ENCODE measurements around the gene PPP1R26. TPM values are rescaled to one million over a fixed set of nuclear protein-coding genes. Genes with fewer than 3 reads are reported as not detected.
A peak's percentile ranks its signal among the peaks of the same experiment; 100 is the strongest.

Gene PPP1R26
- total RNA-seq, 2 experiments from 2014 or later, result 3.5 to 4.9 TPM

DNA sequence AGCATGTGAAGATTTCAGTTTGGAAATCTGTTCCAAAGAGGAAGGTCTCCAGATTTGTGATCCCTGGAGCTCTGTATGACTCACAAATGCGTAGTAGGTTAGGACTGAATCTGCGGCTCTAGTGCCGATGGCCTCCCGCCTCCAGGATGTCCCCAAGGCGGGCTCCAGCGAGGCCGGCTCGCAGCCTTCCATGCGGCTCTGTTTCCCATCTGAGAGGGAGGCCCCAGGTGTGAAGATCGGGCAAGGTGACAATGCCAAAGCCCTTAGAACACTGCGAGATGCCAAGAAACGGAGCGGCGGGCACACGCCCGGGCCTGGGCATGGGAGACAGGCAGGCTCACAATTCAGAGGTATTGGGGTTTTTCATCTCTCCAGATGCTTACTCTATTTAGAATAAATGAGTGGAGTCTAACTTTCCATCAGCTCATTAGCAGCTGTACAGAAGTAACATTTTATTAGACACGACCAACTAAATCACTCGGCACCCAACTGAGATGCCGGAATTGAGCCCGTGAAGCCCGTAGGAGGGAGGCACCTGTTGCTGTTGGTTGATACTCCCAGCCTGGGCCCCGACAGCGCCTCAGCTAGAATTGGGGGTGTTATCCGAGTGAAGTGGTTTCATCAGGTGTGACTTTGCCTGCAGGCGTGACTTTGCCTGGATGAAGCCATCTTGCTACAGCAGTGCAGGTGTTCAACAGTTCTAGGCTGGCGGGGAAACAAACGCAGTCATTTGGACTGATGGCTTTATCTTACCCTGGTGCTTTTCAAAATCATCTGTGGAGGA lies 13.5 kb downstream of the PPP1R26 start:
- Mint-ChIP-seq H3K4me3 (no peak overlapping the region), H3K27ac (no peak overlapping the region), H3K4me1 (ENCODE audit: low read depth) (no peaks in the 10 kb centered on the region), H3K36me3 (no peaks in the 10 kb centered on the region), H3K9me3 (no peaks in the 10 kb centered on the region), H3K27me3 (peaks cover 8% of the 10 kb centered on the region)
- no peak for DNase-seq
- intact Hi-C loops (cut with micrococcal nuclease), result no loop called here
- POLR2A ChIA-PET, result no interaction called here
- CTCF ChIA-PET, result no interaction called here

DNA sequence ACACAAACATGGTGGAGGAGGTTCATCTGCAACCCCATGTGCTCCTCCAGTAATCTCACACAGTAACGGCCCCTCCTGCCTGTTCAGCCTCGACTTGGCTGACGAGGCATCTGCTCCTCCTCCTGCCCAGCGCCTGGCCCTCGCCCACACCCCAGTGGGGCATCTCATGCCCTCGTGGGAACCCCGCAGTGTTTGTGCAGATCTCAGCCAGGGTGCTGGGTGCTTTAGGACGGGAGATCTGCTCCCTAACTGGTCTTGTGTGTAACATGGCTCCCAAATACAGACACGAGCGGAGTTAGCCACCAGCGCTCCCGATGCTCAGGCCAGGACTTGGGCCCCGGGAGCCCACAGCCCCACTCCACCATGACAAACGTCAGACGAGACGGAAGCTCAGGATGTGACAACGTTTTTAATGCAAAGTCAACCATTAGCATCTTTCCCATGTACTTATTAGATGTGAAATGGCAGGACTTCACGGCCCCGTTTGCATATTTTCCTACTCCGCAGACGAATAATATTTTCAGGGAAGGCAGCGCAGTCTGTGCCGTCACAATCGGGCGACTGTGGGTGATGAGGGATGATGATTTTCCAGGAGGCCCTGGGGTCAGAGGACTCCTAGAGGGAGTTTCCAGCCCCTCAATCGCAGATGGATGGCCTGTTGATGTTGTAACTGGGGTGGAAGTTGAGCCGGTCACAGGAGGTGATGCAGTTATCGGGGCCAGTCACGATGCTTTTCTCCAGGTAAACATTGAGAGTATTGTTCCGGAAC lies 15.4 kb downstream of the PPP1R26 start:
- intact Hi-C loops (cut with micrococcal nuclease), result no loop called here
- Mint-ChIP-seq H3K9me3 (no peaks in the 10 kb centered on the region), H3K27ac (no peak overlapping the region), H3K4me1 (ENCODE audit: low read depth) (no peaks in the 10 kb centered on the region), H3K36me3 (no peaks in the 10 kb centered on the region), H3K4me3 (no peak overlapping the region), H3K27me3 (peaks cover 14% of the 10 kb centered on the region)
- CTCF ChIA-PET, result no interaction called here
- POLR2A ChIA-PET, result no interaction called here
- DNase-seq, result no peak

DNA sequence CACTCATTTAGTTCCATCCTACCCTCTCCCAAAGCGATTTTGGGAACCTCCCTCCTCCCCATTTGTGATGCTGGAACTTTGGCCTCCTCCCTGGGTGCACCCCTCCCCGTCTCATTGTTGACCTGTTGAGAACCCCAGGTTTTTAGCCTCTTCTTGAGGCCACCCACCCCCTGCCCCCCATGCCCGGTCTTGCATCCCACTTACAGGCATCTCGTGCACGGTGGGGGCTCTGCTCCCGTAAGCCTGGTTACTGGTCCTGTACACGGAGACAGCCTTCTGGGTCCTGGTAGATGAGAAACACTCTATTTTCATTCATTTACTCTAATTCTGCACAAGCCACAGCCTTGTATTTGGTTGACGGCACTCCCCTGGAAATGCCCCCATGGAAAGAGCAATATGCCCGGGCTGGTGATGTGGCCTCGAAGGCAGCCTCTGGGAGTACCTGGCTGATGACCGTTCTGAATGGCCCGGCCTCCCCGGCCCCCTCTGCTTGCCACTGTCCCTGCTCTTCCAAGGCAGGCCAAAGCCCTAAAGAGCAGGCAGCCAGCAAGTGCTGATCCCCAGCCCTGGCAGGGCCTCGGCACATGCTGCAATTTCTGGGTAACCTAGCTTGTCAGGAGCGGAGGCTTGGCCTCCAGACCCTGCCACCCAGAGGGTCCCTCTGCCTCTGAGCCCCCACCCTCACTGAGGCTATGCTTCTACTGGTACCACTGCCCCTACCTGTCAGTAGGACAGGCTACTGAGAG lies 19.0 kb downstream of the PPP1R26 start:
- no peak for DNase-seq
- Mint-ChIP-seq H3K4me1 (ENCODE audit: low read depth) (peaks cover 14% of the 10 kb centered on the region), H3K27ac (no peak overlapping the region), H3K27me3 (peaks cover 14% of the 10 kb centered on the region), H3K4me3 (no peak overlapping the region), H3K9me3 (no peaks in the 10 kb centered on the region), H3K36me3 (peaks cover 17% of the 10 kb centered on the region)
- POLR2A ChIA-PET, result no interaction called here
- intact Hi-C loops (cut with micrococcal nuclease), result loop anchor here (1.0 kb wide), 1 partner anchor 29 kb away; no protein-coding TSS in a partner anchor
- CTCF ChIA-PET, result interaction anchor here (0.6 kb wide), 1 partner anchor 38 kb away, joined by 4 read pairs; no protein-coding TSS in a partner anchor

DNA sequence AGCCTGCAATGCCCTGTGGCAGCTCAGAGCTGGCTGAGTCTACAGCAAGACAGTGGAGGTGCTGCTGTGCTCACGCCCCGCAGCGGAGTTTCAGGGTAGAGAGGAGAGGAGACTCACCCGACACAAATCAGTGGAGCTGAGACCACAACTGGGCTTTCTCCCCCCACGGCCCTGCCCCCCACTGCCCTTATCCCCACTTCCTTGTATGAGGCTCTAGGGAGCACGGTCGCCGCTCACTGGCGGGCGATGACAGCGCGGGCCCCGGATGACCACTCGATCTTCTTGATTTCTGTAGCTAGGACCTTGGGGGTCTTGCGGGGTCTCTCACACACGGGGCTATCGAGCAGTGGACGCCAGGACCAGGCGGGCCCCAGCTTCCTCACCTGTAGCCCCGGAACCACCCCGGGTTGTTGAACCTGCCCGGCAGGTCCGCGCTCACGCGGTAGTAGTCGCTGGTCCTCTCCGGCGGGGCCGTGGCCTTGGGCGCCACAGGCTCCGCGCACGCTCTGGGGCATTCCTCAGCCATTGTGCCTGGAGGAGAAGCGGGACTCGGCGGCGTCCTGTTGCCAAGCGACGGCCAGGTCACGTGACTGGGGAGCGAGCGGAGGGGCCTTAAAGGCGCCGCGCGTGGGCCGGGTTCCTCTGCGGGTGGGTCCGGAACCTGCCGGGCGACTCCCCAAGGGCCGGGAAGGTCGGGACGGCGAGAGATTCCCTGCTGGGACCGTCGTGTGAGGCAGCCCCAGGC lies 19.9 kb downstream of the PPP1R26 start:
- H3K9me3 Mint-ChIP-seq, result no peaks in the 10 kb centered on the region
- peaks cover 24% of the 10 kb centered on the region for H3K36me3 Mint-ChIP-seq
- ChIA-PET POLR2A (no interaction called here), CTCF (interaction anchor here (0.6 to 1.4 kb wide), 4 partner anchors 11 to 462 kb away, joined by 3 to 4 read pairs (median 3); no protein-coding TSS in a partner anchor)
- intact Hi-C loops (cut with micrococcal nuclease), result loop anchor here (1.0 kb wide), 1 partner anchor 30 kb away; no protein-coding TSS in a partner anchor
- H3K27me3 Mint-ChIP-seq, result peaks cover 14% of the 10 kb centered on the region
- H3K4me1 Mint-ChIP-seq (ENCODE audit: low read depth), result peaks cover 14% of the 10 kb centered on the region
- no peak overlapping the region for H3K27ac Mint-ChIP-seq
- peak overlapping the region; percentile 83 for H3K4me3 Mint-ChIP-seq
- peak; percentile 90 for DNase-seq

DNA sequence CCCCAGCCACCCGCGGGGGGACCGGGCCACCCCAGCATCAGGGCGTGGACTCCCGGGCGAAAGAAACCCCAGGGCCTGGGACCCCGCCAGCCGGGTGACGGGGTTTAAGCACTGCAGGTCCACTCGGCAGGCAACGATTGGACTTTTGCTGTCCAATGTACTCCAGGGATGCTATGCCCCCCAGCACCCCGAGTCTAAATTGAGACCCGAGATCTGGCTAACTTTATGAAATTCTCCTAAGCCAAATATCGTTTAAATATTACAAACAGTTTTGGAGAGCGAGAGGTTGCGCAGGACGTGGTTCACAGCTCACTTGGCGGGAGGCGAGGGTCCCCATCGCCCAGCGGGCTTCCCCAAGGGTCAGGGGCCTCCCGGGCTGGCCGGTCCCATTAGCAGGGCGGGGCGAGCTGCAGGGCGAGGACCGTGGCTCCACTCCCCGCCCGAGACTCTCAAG lies 20.5 kb downstream of the PPP1R26 start:
- no peak for DNase-seq
- ChIA-PET POLR2A (no interaction called here), CTCF (interaction anchor here (0.6 to 1.4 kb wide), 4 partner anchors 12 to 461 kb away, joined by 3 to 4 read pairs (median 3); no protein-coding TSS in a partner anchor)
- peaks cover 27% of the 10 kb centered on the region for H3K36me3 Mint-ChIP-seq
- H3K4me3 Mint-ChIP-seq, result peak overlapping the region; percentile 83
- H3K27me3 Mint-ChIP-seq, result peaks cover 10% of the 10 kb centered on the region
- H3K4me1 Mint-ChIP-seq (ENCODE audit: low read depth), result peaks cover 17% of the 10 kb centered on the region
- intact Hi-C loops (cut with micrococcal nuclease), result no loop called here
- no peaks in the 10 kb centered on the region for H3K9me3 Mint-ChIP-seq
- H3K27ac Mint-ChIP-seq, result no peak overlapping the region

DNA sequence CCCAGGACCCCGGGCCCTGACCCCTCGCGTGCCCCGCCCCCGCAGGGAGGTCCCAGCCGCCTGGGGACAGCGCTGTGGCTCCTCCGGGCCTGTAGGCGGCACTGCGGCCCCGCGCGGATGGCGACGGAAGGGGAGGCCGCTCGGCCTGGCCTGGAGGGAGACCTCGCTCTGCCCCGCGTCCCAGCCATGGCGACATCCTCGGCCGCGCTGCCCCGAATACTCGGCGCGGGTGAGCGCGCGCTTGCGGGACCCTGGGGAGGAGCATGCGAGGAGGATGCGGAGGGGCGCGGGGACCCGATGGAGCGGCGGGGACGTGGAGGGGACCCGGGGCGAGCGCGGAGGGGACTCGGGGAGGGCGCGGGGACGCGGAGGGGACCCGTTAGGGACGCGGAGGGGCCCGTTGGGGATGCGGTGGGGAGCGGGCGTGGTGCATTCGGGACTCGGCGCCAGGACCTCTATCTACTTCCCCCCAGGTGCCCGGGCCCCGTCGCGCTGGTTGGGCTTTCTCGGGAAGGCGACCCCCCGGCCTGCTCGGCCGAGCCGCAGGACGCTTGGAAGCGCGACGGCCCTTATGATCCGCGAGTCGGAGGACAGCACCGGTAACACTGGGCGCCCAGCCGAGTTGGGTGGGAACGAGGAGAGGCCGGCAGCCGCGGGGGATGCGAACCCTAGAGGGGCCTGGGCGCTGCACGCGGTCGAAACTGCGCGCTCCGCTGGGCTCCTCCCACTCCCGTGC lies 21.1 kb downstream of the PPP1R26 start, which contains the start of gene MRPS2:
MRPS2 (plus strand) TSS at position 158 of the 736 bp plus-strand sequence; CDS start at position 187, 29 bp downstream.
- Mint-ChIP-seq H3K27ac (peak within 1 kb of the TSS; percentile 77), H3K27me3 (peaks cover 10% of the 10 kb centered on the region), H3K4me1 (ENCODE audit: low read depth) (peaks cover 17% of the 10 kb centered on the region), H3K9me3 (no peaks in the 10 kb centered on the region), H3K4me3 (peak within 1 kb of the TSS; percentile 83), H3K36me3 (peaks cover 30% of the 10 kb centered on the region)
- ChIA-PET POLR2A (no interaction called here), CTCF (interaction anchor here (0.7 to 1.4 kb wide), 3 partner anchors 13 to 461 kb away, joined by 3 to 4 read pairs (median 3); no protein-coding TSS in a partner anchor)
- intact Hi-C loops (cut with micrococcal nuclease), result no loop called here
- DNase-seq, result peak; percentile 90

DNA sequence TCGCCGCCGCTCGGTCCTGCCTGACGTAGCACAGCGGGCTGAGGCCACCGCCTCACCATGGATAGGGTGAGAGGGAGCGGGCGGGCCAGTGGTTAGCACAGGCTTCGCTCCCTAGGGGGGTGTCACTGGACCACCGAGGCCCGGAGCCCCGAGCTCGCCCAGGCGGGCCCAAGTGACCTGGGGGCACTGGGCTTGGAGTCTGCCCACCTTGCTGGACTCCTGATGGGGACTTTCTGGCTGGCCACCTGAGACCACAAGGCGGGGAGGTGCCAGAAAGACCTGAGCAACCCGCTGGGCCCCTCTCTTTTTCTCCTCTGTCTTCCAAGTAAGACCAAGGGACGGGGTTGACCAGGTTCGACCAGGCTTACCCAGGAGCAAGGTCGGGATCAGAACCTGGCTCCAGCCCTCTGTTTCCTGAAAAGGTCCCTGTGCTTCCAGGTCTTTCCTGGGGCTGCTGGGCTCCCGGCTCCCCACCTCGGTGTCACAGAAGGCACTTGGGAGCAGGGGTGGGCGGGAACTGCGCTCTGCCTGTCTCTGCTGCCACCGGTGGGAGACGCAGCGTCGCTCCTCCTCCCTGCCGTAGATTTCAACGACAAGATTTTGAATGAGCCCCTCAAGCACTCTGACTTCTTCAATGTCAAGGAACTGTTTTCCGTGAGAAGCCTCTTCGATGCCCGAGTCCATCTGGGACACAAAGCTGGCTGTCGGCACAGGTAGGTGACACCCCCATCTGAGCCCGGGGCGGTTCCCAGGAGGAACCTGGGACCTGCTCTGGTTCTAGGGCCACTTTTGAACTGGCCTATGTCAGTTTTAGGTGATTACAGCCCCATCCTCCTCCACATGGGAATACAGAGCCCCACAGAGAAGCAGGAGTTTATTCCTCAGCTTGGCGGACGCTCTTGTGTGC lies 21.9 kb downstream of the PPP1R26 start:
- no peaks in the 10 kb centered on the region for H3K9me3 Mint-ChIP-seq
- POLR2A ChIA-PET, result interaction anchor here (0.6 kb wide), 1 partner anchor 424 kb away, joined by 3 read pairs; no protein-coding TSS in a partner anchor
- H3K36me3 Mint-ChIP-seq, result peaks cover 30% of the 10 kb centered on the region
- peaks cover 17% of the 10 kb centered on the region for H3K4me1 Mint-ChIP-seq (ENCODE audit: low read depth)
- peak overlapping the region; percentile 38 for H3K27ac Mint-ChIP-seq
- DNase-seq, result no peak
- H3K27me3 Mint-ChIP-seq, result peaks cover 10% of the 10 kb centered on the region
- CTCF ChIA-PET, result no interaction called here
- peak overlapping the region; percentile 83 for H3K4me3 Mint-ChIP-seq
- intact Hi-C loops (cut with micrococcal nuclease), result no loop called here

DNA sequence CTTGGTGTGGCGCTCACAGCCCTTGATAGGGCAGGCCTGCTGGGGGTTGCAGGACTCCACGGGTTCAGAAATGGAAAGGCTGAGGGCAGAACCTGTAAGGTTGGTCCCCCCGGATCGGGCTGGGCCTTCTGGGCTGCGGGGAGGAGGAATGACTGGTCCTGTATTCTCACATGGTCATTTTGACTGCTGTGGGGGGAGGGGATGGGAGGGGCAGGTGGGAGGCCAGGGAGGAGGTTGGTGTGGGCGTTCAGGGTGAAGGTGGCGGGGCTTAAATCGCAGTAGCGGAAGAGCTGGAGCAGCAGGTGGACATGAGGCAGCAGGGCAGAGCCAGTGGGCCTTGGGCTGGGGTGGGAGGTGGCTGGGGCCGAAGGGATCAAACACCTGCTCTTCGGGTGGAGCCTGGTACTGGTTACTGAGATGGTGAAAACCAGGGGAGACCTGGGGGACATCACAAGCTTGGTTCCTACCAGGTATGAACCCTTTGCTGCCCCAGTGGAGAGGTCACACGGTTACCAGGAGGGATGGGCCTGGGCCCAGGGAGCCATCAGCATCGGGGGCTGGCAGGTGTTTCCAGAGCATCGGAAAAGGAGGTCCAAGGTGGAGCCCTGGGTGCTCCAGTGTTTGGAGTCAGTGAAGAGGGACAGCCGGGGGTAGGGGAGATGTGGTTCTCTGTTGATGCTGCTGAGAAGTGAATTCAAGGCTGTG lies 22.7 kb downstream of the PPP1R26 start:
- Mint-ChIP-seq H3K4me3 (peak overlapping the region; percentile 83), H3K27ac (peak overlapping the region; percentile 38), H3K4me1 (ENCODE audit: low read depth) (peaks cover 17% of the 10 kb centered on the region), H3K36me3 (peaks cover 30% of the 10 kb centered on the region), H3K9me3 (peaks cover 2% of the 10 kb centered on the region), H3K27me3 (peaks cover 10% of the 10 kb centered on the region)
- no peak for DNase-seq
- POLR2A ChIA-PET, result interaction anchor here (0.6 kb wide), 1 partner anchor 424 kb away, joined by 3 read pairs; no protein-coding TSS in a partner anchor
- CTCF ChIA-PET, result no interaction called here
- intact Hi-C loops (cut with micrococcal nuclease), result no loop called here

DNA sequence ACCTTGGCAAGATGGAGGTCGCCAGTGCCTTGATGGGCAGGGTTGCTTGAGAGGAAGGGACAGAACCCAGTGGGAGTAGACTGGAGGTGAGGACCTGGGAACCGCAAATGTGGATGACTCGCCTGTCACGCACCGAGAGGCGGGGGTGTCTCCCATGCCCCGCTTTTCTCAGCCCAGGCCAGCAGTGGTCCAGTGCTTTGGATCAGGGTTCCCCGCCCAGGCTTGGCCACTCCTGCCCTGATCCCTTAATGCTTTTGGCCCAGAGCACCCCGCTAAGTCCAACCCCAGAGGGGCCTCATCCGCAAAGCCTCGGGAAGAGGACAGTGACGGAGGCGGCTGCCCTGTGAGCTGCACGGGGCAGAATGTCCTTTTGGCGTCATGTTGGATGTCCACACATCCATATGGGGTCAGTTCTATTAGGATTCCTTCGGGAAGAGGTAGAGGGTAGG lies 23.3 kb downstream of the PPP1R26 start:
- CTCF ChIA-PET, result no interaction called here
- intact Hi-C loops (cut with micrococcal nuclease), result no loop called here
- Mint-ChIP-seq H3K9me3 (peaks cover 2% of the 10 kb centered on the region), H3K4me3 (peak overlapping the region; percentile 83), H3K27me3 (peaks cover 8% of the 10 kb centered on the region), H3K36me3 (peaks cover 30% of the 10 kb centered on the region), H3K27ac (peak overlapping the region; percentile 38), H3K4me1 (ENCODE audit: low read depth) (peaks cover 17% of the 10 kb centered on the region)
- POLR2A ChIA-PET, result no interaction called here
- no peak for DNase-seq
